LNCAP (cell line): ENCODE measurements around the gene COMMD2.

Experiments used
- TF ChIP-seq, protein P1 (sequence below): fragments of 450-650 bp; IDR thresholded peaks from 2 replicates; pipeline ENCODE4 v1.5.1; 2017; ENCODE audit warnings: mild to moderate bottlenecking

The COMMD2 gene

DNA sequence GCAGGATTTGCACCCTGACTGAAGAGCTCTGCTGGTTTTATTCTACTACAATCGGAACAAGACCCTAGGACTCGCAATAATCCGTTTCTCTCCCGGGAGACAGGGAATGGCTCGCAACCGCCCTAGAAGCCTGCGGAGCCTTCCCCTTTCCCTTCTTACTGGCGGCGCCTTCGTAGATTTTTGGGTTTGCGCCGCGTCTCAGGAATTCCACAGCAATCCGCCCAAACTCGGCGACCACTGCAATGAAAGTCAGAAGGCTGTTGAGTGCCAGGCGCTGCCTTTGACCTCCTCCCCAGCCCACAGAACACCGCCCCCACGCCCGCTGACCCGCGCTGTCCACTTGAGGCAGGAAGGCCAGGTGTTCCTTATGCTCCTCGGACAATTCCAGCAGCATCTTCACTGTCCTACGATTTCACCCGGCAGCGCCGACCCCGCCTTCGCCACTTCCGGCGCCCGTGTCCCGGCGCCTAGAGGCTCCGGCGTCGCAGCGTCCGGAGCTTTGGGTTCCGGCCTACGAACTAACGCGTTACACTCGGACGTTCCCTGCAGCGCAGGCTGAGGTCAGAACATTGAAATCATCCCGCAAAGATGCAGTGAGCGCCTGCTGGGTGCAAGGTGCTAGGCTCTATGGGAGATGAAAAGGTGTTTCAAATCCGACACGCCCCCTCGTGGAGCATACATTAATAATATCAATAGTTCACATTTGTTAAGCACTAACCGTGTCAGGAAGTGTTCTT is at the start of gene COMMD2:
COMMD2 (minus strand) TSS at position 439 of the 737 bp plus-strand sequence; CDS start at position 394, 45 bp downstream.
- TF ChIP-seq, protein P1, sequence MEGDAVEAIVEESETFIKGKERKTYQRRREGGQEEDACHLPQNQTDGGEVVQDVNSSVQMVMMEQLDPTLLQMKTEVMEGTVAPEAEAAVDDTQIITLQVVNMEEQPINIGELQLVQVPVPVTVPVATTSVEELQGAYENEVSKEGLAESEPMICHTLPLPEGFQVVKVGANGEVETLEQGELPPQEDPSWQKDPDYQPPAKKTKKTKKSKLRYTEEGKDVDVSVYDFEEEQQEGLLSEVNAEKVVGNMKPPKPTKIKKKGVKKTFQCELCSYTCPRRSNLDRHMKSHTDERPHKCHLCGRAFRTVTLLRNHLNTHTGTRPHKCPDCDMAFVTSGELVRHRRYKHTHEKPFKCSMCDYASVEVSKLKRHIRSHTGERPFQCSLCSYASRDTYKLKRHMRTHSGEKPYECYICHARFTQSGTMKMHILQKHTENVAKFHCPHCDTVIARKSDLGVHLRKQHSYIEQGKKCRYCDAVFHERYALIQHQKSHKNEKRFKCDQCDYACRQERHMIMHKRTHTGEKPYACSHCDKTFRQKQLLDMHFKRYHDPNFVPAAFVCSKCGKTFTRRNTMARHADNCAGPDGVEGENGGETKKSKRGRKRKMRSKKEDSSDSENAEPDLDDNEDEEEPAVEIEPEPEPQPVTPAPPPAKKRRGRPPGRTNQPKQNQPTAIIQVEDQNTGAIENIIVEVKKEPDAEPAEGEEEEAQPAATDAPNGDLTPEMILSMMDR: peak; percentile 52; the same call in 1 of the 2 replicates

DNA sequence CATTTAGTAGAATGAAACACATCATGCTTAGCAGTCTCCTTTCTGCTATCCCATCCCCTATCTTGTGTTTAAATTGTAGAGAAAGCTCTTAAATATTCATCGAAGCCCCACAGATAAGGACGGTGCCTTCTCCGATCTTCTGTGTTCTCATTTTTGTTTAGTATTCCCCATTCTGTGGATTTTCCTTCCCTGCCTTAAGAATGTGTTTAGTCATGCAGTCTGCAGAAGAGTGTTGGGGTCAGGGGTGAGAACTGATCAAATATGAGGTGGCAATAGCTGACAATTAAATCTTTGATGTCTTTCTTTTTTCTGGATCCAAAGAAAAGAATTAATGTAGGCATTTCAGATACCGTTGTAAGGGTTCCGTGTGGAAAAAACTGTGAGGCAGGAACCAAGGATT is 49.4 kb upstream of the COMMD2 start:
- TF ChIP-seq, protein P1: no peak

- TF ChIP-seq, protein P1: no peak
Measured at GRCh38 chr3:149801195-149801594, 48.9 kb upstream of the COMMD2 start.

GRCh38 chr3:149800693-149801092 is 48.4 kb upstream of the COMMD2 start:
- TF ChIP-seq, protein P1: no peak

GRCh38 chr3:149796026-149796425 is 43.7 kb upstream of the COMMD2 start:
- TF ChIP-seq, protein P1: no peak

DNA sequence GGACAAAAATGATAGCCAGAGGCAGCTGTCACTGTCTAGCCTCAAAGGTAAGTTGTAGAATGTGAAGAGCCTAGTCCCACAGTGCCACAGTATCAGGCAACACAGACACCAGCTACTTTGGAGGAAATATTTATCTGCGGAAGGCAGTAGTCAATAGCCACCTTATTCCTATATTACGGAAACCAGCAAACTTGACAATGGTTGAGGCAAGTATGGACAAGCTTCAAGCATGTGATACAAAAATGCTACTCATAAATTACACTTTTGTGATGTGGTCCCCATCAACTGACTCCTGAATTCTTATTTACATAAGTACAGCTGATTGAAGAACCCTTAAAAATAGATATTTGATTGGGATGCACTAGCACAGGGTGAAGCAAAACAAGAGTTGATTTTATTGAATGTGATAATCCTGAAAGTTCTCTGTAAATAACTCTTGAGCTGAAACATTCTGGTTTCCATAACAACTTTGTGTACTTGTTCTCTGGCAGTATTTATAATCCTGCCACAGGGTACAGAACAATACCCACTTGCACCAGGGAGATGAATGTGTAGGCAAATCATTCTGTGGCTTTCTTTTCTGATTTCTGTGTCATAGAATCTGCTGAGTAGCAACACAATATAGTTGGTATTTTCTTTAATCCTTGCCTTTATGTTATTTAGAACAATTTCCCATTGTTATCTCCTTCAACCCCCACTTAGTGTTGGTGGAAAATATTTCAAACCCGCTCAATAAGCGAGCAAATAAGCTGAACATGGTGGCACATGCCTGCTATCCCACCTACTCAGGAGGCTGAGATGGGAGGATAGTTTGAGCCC is 40.4 kb upstream of the COMMD2 start, which contains the start of gene ANKUB1:
ANKUB1 (minus strand) TSS at position 103 of the 819 bp plus-strand sequence. CDS start 188 bp downstream, outside the sequence.
- TF ChIP-seq, protein P1: no peak

GRCh38 chr3:149790698-149791097 is 38.4 kb upstream of the COMMD2 start:
- TF ChIP-seq, protein P1: no peak
